Activated T-cell treated with anti-CD3 and anti-CD28 coated beads for 1 hour (primary cell): ENCODE results near the gene LCN1.

ENCODE experiments used
- DNase-seq: peaks from one replicate; pipeline ENCODE4 v3.0.0-alpha.2; 2020; ENCODE audit warnings: low read depth

LCN1 gene

GRCh38 chr9:135572233-135572632 is 51.0 kb downstream of the LCN1 start:
- no peak for DNase-seq

- DNase-seq, result no peak
Measured at GRCh38 chr9:135573124-135573523, 51.9 kb downstream of the LCN1 start.

DNA sequence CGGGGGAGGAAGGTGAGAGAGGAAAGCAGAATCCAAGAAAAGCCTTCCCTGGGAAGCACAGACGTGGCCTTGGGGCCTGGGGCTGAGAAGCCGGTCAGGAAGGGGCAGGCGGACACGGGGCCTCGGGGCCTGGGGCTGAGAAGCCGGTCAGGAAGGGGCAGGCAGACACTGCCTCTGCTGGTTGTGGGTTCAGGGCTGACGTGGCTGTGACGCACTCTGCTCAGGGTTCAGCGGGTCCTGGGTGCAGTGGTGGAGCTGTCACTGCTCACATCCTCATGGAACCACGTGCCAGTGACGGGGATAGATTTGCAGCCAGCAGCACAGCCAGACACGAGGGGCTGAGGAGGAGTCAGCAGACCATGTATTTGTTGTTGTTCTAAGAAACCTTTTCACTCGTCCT is 53.1 kb downstream of the LCN1 start:
- DNase-seq, result no peak

DNA sequence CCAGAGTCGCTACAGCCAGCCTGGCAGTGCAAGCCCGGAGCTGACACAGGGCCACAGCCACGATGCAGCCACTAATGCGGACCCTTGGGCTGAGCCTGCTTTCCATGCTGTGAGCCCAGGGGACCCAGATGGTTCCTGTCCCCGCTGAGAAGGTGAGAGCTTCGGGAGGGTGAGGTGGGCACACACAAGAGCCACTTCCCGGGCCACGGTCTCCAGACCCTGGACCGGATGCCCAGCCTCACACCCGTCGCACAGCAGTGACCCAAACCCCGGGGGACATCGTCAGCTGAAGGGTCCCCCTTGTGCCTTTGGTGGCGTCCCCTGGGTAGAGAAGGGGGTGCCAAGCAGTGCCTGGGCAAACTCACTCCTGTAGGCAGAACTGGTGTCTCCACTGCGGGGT is 53.7 kb downstream of the LCN1 start:
- DNase-seq, result no peak
